Adrenal gland (tissue), 19 donors: ENCODE results near the gene ECM1. TPM values are rescaled to one million over a fixed set of nuclear protein-coding genes. Genes with fewer than 3 reads are reported as not detected.

ENCODE experiments used
- DNase-seq, 7 donors: peaks; one replicate each; pipeline ENCODE4 v3.0.0-alpha.2; 2019 to 2020
- H3K27ac ChIP-seq, 5 donors: fragments of 200-600 bp; sonication (generic) in 4 of 5; 1 replicate in 3 of 5; 2 replicates in 2 of 5; pipeline versions ENCODE4 v1.5.1 to v1.8.0; 2016 to 2020; ENCODE audit warnings: mild to moderate bottlenecking in 1 of 5
- H3K27me3 ChIP-seq: fragments of 200-600 bp; 2 replicates; pipeline ENCODE4 v1.8.0; 2021
- H3K36me3 ChIP-seq, 2 donors: fragments of 200-600 bp; replicated peaks in 1 of 2; 1 replicate in 1 of 2; 2 replicates in 1 of 2; pipeline versions ENCODE4 v1.5.1 to v1.8.0; 2018 to 2022
- H3K4me1 ChIP-seq, 2 donors: fragments of 200-600 bp; replicated peaks in 1 of 2; 1 replicate in 1 of 2; 2 replicates in 1 of 2; pipeline versions ENCODE4 v1.5.1 to v1.8.0; 2018 to 2021
- H3K4me3 ChIP-seq, 4 donors: fragments of 200-600 bp; sonication (generic) in 3 of 4; one replicate each; pipeline ENCODE4 v1.5.1; 2016 to 2018
- H3K9me3 ChIP-seq, 3 donors: fragments of 200-600 bp; sonication (generic) in 1 of 3; replicated peaks in 1 of 3; 1 replicate in 2 of 3; 2 replicates in 1 of 3; pipeline versions ENCODE4 v1.5.1 to v1.8.0; 2016 to 2021
- POLR2A ChIP-seq, 2 donors: fragments of 450-650 bp; IDR thresholded peaks; one replicate each; pipeline ENCODE4 v1.6.1; 2017; ENCODE audit warnings: antibody characterized with exemption in 2 of 2, mild to moderate bottlenecking in 2 of 2, moderate library complexity in 1 of 2
- WGBS, 4 donors: extraction: QIAGEN DNeasy Blood & Tissue Kit in 2 of 4; methylation state at CpG; one replicate each; pipeline versions ENCODE4 v1.1.5 to v1.1.7; 2013 to 2017; 5-methylcytosine and 5-hydroxymethylcytosine counted together
- intact Hi-C, 2 donors: fragments of 100-400 bp; cut with DNase I; formaldehyde crosslinking; loops; one replicate each; pipeline versions ENCODE4 v1.14.1 to v1.15.0; 2022 to 2023
- long read RNA-seq, 10 donors: library from polyadenylated mRNA in 3 of 10; unstranded in 2 of 10; stranded (forward) in 1 of 10; transcript quantifications; one replicate each; pipeline ENCODE4 v2.0.0 and lab custom pipeline, GENCODE V29; 2021 to 2026
- polyA plus RNA-seq, 3 donors: library from polyadenylated mRNA; stranded (reverse); fragments of 200-250 nt in 2 of 3; fragments of 350-450 nt in 1 of 3; fragmentation: Illumina TruSeq in 1 of 3; extraction: RNeasy Lipid Tissue Mini Kit (QIAGEN cat#74804) in 1 of 3; gene quantifications; one replicate each; pipeline ENCODE4 v1.2.3, GENCODE V29; 2013 to 2014
- total RNA-seq, 9 donors: library from RNA; depleted of rRNA in 4 of 9; stranded (reverse); fragments of >200 nt in 4 of 9; fragments of 120-200 nt in 1 of 9; fragmentation: NEBNext Ultra II Directional in 1 of 9; extraction: Animal tissue kit (Norgen Biotek cat#: 25700) in 1 of 9; gene quantifications; one replicate each; pipeline versions ENCODE4 v1.1.0 to v1.2.4, GENCODE V29; 2013 to 2023
- TF ChIP-seq, protein P1 (sequence below), 6 experiments: fragments of 450-650 bp in 4 of 6; fragments of 200-600 bp in 2 of 6; sonication (generic) in 1 of 6; IDR thresholded peaks; 1 replicate in 5 of 6; 2 replicates in 1 of 6; pipeline versions ENCODE4 v1.5.1 to v1.8.0; 2016 to 2021; ENCODE audit warnings: antibody characterized with exemption in 6 of 6, mild to moderate bottlenecking in 2 of 6, moderate library complexity in 1 of 6
- donor health status: healthy with polysubstance abuse.
- donor health status: Bipolar disorder and iron deficiency.
- donor health status: DM: yes; HTN: yes; CAD: no.
- donor health status: DM: no; HTN: no; CAD: no.
- donor health status: DM: no; HTN: no; CAD: no.
- donor health status: DM: yes; HTN: yes; CAD: no.

The ECM1 gene
- total RNA-seq, result 10 to 100 TPM in 8 of 9 donors, 1 to 10 TPM in 1; 5.4 to 63.0 (median 19.8) TPM
- 10 to 100 TPM; 22.2 to 54.4 (median 44.4) TPM for polyA plus RNA-seq
- long read RNA-seq, donor 1, partial matches to known transcripts, result 5 of 5 reads
- long read RNA-seq, donor 1, other reads (novel, unspliced or antisense), result 0 of 5 reads
- long read RNA-seq, donor 2, partial matches to known transcripts, result 0 of 1 reads
- long read RNA-seq, donor 2, other reads (novel, unspliced or antisense), result 0 of 1 reads
- long read RNA-seq, donor 3, partial matches to known transcripts, result 0 of 1 reads
- long read RNA-seq, donor 3, other reads (novel, unspliced or antisense), result 0 of 1 reads
- long read RNA-seq, donor 4, transcript ECM1-202 (10 exons, 2,070 nt), result major isoform, 6 of 7 reads
- long read RNA-seq, donor 4, partial matches to known transcripts, result 1 of 7 reads
- long read RNA-seq, donor 4, other reads (novel, unspliced or antisense), result 0 of 7 reads
- long read RNA-seq, donor 5, transcript ECM1-202 (10 exons, 2,070 nt), result major isoform, 46 of 56 reads
- long read RNA-seq, donor 5, partial matches to known transcripts, result 6 of 56 reads
- long read RNA-seq, donor 5, other reads (novel, unspliced or antisense), result 4 of 56 reads
- long read RNA-seq, donor 6, transcript ECM1-202 (10 exons, 2,070 nt), result major isoform, 11 of 14 reads
- long read RNA-seq, donor 6, partial matches to known transcripts, result 2 of 14 reads
- long read RNA-seq, donor 6, other reads (novel, unspliced or antisense), result 1 of 14 reads
- long read RNA-seq, donor 7, partial matches to known transcripts, result 0 of 1 reads
- long read RNA-seq, donor 7, other reads (novel, unspliced or antisense), result 0 of 1 reads
- long read RNA-seq, donor 8, partial matches to known transcripts, result 0 of 1 reads
- long read RNA-seq, donor 8, other reads (novel, unspliced or antisense), result 0 of 1 reads
- long read RNA-seq, donor 9, partial matches to known transcripts, result 0 of 1 reads
- long read RNA-seq, donor 9, other reads (novel, unspliced or antisense), result 0 of 1 reads
- long read RNA-seq, donor 10, partial matches to known transcripts, result 0 of 1 reads
- long read RNA-seq, donor 10, other reads (novel, unspliced or antisense), result 0 of 1 reads

DNA sequence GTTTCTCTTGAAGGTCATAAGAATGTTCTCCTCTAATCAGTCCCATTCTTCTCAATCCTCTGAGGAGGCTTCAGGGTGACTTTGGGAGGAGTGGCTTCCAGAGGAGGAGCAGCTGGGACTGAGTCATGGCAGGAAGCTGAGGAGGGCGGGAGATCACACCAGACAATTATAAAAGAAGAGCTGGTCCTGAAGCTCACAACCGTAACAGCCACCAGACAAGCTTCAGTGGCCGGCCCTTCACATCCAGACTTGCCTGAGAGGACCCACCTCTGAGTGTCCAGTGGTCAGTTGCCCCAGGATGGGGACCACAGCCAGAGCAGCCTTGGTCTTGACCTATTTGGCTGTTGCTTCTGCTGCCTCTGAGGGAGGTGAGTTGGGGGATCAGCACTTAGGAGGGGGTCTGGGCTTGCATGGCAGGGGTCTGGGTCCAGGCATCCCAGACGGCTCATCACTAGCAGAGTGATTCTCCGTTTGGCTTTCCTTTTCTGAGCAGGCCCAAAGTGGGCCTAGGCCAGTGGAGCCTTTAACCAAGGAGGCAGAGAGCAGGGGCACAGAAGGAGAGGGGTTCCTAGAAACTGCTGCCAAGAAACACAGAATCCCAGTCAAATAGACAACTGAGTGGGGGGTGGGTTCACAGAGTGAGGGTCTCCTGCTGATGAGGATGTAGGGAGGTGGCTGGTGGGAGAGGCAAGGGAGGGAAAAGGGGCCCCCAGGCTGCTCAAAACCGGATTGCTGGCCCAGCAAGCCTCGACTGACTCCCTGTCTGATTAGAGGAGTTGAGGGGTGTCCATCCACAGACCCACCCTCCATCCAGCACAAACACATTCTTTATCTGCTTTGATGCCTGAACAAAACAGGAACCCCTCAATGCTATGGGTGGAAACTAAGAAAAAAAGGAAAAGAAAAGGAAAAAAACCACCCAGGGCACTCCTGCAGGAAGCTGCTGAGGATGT lies at the start of gene ECM1:
Gene ECM1 (plus strand): TSS at position 198 of the 953 bp plus-strand sequence. CDS start 101 bp downstream, at position 299.
- 42 to 68% (median 54%) methylated on average over 5 to 7 of the region's 7 CpGs for WGBS, 4 donors
- Histone ChIP-seq H3K27ac (peak within 1 kb of the TSS in 4 of 5 donors; percentile 30 to 87 (median 62)), H3K27me3 (no peaks in the 10 kb centered on the region), H3K4me3 (peak within 1 kb of the TSS in 1 of 4 donors; percentile 3), H3K36me3 (peaks cover 0 to 26% of the 10 kb centered on the region in 2 donors), H3K4me1 (peaks cover 3 to 16% of the 10 kb centered on the region in 2 donors), H3K9me3 (no peaks in the 10 kb centered on the region)
- peak; percentile 52 to 83 (median 76) for DNase-seq
- intact Hi-C loops, result no loop called here
- TF ChIP-seq, protein P1, sequence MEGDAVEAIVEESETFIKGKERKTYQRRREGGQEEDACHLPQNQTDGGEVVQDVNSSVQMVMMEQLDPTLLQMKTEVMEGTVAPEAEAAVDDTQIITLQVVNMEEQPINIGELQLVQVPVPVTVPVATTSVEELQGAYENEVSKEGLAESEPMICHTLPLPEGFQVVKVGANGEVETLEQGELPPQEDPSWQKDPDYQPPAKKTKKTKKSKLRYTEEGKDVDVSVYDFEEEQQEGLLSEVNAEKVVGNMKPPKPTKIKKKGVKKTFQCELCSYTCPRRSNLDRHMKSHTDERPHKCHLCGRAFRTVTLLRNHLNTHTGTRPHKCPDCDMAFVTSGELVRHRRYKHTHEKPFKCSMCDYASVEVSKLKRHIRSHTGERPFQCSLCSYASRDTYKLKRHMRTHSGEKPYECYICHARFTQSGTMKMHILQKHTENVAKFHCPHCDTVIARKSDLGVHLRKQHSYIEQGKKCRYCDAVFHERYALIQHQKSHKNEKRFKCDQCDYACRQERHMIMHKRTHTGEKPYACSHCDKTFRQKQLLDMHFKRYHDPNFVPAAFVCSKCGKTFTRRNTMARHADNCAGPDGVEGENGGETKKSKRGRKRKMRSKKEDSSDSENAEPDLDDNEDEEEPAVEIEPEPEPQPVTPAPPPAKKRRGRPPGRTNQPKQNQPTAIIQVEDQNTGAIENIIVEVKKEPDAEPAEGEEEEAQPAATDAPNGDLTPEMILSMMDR (IDR thresholded peaks at IDR 0.05), result no peak
- peak in 1 of 2 donors; percentile 47 for TF ChIP-seq POLR2A (IDR thresholded peaks at IDR 0.05)

DNA sequence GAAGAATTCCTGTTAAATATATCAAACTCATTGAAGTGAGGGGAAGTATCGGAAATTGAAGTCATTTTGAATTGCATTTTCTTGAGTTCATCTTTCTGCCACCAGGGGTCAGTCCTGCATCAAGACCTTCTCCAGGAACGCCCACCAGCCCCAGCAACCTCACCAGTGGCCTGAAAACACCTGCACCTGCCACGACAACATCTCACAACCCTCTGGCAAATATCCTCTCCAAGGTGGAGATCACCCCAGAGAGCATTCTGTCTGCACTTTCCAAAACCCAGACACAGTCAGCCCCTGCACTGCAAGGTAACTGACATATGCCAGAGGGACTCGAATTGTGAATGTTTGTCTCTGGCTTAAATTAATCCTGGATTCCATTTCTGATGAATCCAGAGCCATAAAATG lies 43.5 kb upstream of the ECM1 start:
- intact Hi-C loops, result loop anchor here in 1 of 2 donors (5.0 kb wide), 1 partner anchor 68 kb away; no protein-coding TSS in a partner anchor
- WGBS, 4 donors, result 33 to 40% (median 37%) methylated on average over 4 of the region's 4 CpGs
- peaks cover 0 to 46% of the 10 kb centered on the region in 2 donors for H3K36me3 ChIP-seq
- no peaks in the 10 kb centered on the region for H3K9me3 ChIP-seq
- no peak for TF ChIP-seq POLR2A (IDR thresholded peaks at IDR 0.05)
- TF ChIP-seq, protein P1 (IDR thresholded peaks at IDR 0.05), result peak; percentile 64 to 86 (median 80)
- H3K4me1 ChIP-seq, result peaks cover 5 to 7% of the 10 kb centered on the region in 2 donors
- peak; percentile 42 to 74 (median 63) for DNase-seq
- no peak overlapping the region for H3K4me3 ChIP-seq
- H3K27me3 ChIP-seq, result no peaks in the 10 kb centered on the region
- no peak overlapping the region for H3K27ac ChIP-seq

DNA sequence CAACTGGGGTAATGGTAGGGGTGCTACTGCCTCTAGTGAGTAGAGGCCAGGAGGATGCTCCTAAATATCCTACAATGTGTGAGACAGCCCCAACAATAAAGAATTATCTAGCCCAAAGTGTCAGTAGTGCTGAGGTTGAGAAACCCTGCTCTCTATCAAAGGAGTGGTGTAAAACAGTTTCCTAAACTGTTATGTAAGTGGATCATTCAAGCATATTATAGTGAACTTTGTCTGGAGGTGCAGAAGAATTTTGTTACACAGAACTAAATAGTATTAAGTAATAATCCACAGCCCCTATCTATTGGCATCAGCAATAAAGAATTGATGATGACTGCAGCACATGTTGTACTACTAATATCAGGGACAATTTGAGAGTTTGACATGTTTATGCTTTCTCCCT lies 40.9 kb upstream of the ECM1 start:
- Histone ChIP-seq H3K9me3 (no peaks in the 10 kb centered on the region), H3K27ac (no peak overlapping the region), H3K4me1 (peaks cover 5 to 10% of the 10 kb centered on the region in 2 donors), H3K36me3 (peaks cover 0 to 41% of the 10 kb centered on the region in 2 donors), H3K27me3 (no peaks in the 10 kb centered on the region), H3K4me3 (no peak overlapping the region)
- intact Hi-C loops, result loop anchor here in 1 of 2 donors (5.0 kb wide), 1 partner anchor 65 kb away; no protein-coding TSS in a partner anchor
- DNase-seq, result no peak
- TF ChIP-seq, protein P1 (IDR thresholded peaks at IDR 0.05), result no peak
